Suppressor macrophage treated with lipopolysaccharide for 1 hour (primary cell): ENCODE data around the gene TTI1.

Experiments
- DNase-seq, 3 donors: peaks; one replicate each; pipeline ENCODE4 v3.0.0-alpha.2; 2020 to 2022

The TTI1 gene

GRCh38 chr20:37934634-37935375 is 98.5 kb downstream of the TTI1 start:
- DNase-seq = no peak

GRCh38 chr20:37933786-37934633 is 99.2 kb downstream of the TTI1 start:
- DNase-seq = no peak
